ENCODE data around the gene SAT2. TPM values are rescaled to one million over a fixed set of nuclear protein-coding genes. Genes with fewer than 3 reads are reported as not detected.
"Not testable (repeated sequence)": the region's sequence is repeated elsewhere in the genome, so short reads cannot be mapped to it uniquely, and the experiment has no call there.

The SAT2 gene
- total RNA-seq, 2 experiments from 2014 or later = 36.2 to 37.9 TPM

DNA sequence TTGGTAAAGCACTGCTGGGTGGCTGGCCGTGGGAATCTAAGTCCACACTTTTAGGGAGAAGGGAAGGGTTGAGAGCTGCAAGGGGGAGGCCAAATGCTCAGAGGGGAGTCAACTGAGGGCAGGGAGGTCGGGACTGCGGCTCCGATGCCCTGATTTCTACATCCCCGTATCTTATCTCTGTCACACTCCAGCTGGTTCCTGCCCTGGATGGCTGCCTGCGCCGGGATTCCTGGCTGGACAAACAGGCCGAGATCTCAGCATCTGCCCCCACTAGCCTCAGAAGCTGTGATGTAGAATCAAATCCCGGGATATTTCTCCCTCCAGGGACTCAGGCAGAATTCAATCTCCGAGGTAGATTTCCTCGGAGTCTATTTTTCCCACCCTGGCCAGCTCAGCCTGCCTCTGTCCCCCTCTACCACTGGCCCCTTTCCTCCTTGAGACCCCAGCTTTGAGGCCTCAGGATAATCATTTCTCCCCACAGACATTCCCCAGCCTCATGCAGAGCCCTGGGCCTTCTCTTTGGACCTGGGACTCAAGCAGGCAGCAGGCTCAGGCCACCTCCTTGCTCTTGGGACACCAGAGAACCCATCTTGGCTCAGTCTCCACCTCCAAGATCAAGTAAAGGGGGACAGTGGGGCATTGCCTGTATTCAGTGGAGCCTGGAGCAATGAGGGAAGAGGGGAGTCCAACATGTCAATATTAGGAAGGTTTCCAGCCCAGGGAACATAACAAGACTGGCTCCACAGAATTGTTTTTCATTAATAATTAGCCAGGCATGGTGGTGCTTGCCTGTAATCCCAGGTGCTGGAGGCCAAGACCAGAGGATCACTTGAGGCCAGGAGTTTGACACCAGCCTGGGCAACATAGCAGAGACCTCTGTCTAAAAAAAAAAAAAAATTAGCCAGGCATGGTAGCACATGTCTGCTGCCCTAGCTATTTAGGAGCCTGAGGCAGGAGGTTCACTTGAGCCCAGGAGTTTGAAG lies 4.1 kb upstream of the SAT2 start:
- Mint-ChIP-seq H3K4me1 (peaks cover 10% of the 10 kb centered on the region), H3K27ac (no peak overlapping the region), H3K36me3 (ENCODE audit: low read depth) (no peaks in the 10 kb centered on the region), H3K9me3 (no peaks in the 10 kb centered on the region), H3K27me3 (no peaks in the 10 kb centered on the region), H3K4me3 (no peak overlapping the region)
- POLR2A ChIA-PET = interaction anchor here (1.3 to 6.4 kb wide), 3 partner anchors 16 to 214 kb away, joined by 3 to 57 read pairs (median 4); partner anchors contain the start of genes FXR2, TP53 and WRAP53
- no peak for DNase-seq
- CTCF ChIA-PET = interaction anchor here (0.8 to 5.0 kb wide), 11 partner anchors 10 to 99 kb away, joined by 3 to 50 read pairs (median 4); partner anchors contain the start of genes FXR2, TP53 and WRAP53

GRCh38 chr17:7629939-7630571 lies 2.4 kb upstream of the SAT2 start, which contains the start of gene SHBG:
TSS of gene SHBG (plus strand) at chr17:7630135. CDS start at chr17:7630173, 38 bp downstream.
- H3K27me3 Mint-ChIP-seq = no peaks in the 10 kb centered on the region
- ChIA-PET CTCF (interaction anchor here (0.7 to 1.0 kb wide), 2 partner anchors 56 to 58 kb away, joined by 3 to 4 read pairs; no protein-coding TSS in a partner anchor), POLR2A (interaction anchor here (0.8 to 6.4 kb wide), 2 partner anchors 16 to 57 kb away, joined by 4 to 57 read pairs; partner anchors contain the start of genes FXR2, TP53 and WRAP53)
- H3K27ac Mint-ChIP-seq = no peak within 1 kb of the TSS
- H3K4me3 Mint-ChIP-seq = no peak within 1 kb of the TSS
- peaks cover 3% of the 10 kb centered on the region for H3K36me3 Mint-ChIP-seq (ENCODE audit: low read depth)
- no peaks in the 10 kb centered on the region for H3K9me3 Mint-ChIP-seq
- H3K4me1 Mint-ChIP-seq = peaks cover 16% of the 10 kb centered on the region
- no peak for DNase-seq

DNA sequence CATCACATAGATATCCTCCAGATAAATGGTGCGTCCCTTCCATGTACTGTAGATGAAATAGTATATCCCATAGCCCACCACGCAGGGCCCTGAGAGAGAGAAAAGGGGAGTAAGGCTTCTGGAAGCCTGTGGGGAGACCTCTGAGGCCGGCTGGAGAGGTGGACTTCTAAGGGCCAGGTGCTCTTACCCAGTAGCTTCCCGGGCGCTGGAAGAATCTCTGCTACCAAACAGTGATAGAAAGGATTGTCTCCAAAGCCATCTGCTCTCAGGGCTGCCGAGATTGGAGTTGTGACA lies 718 bp downstream of the SAT2 start:
- H3K9me3 Mint-ChIP-seq = no peaks in the 10 kb centered on the region
- H3K36me3 Mint-ChIP-seq (ENCODE audit: low read depth) = peaks cover 3% of the 10 kb centered on the region
- peak overlapping the region; percentile 92 for H3K4me3 Mint-ChIP-seq
- no peaks in the 10 kb centered on the region for H3K27me3 Mint-ChIP-seq
- H3K4me1 Mint-ChIP-seq = peaks cover 14% of the 10 kb centered on the region
- CTCF ChIA-PET = interaction anchor here (1.5 to 2.4 kb wide), 4 partner anchors 9 to 61 kb away, joined by 3 to 25 read pairs (median 10); partner anchors contain the start of genes FXR2, TP53 and WRAP53
- H3K27ac Mint-ChIP-seq = no peak overlapping the region
- no peak for DNase-seq
- POLR2A ChIA-PET = interaction anchor here (1.4 to 4.5 kb wide), 4 partner anchors 12 to 216 kb away, joined by 3 to 63 read pairs (median 12); partner anchors contain the start of genes FXR2, MPDU1, TP53 and WRAP53

DNA sequence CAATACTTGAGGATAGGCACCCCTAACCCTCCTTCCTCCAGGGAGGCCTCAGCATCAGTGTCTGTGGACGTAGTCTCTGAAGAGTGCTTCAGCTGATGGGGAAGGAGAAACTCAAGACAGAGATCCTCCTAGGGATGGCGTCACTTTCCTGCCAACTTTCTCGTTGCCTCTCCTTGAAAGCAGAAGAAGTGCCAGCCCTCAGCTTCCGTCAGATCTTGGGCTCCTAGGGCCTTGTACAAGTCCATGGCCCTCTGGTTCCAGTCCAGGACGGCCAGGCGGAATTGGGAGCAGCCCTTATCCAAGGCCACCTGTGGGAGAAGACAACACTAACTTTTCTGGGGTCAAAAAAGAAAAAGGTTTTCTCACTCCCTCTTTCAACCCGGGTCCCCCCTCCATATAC lies 1.3 kb downstream of the SAT2 start:
- Mint-ChIP-seq H3K9me3 (no peaks in the 10 kb centered on the region), H3K4me3 (peak overlapping the region; percentile 92), H3K4me1 (peaks cover 14% of the 10 kb centered on the region), H3K27ac (no peak overlapping the region), H3K36me3 (ENCODE audit: low read depth) (peaks cover 3% of the 10 kb centered on the region), H3K27me3 (no peaks in the 10 kb centered on the region)
- no peak for DNase-seq
- ChIA-PET CTCF (interaction anchor here (2.4 kb wide), 1 partner anchor 11 kb away, joined by 14 read pairs; the partner anchor contains the start of gene FXR2), POLR2A (interaction anchor here (1.8 to 4.5 kb wide), 3 partner anchors 12 to 60 kb away, joined by 10 to 63 read pairs (median 13); partner anchors contain the start of genes FXR2, MPDU1, TP53 and WRAP53)

GRCh38 chr17:7625749-7626148 lies 1.9 kb downstream of the SAT2 start:
- H3K4me3 Mint-ChIP-seq; H3K27ac Mint-ChIP-seq; H3K36me3 Mint-ChIP-seq (ENCODE audit: low read depth); DNase-seq; H3K27me3 Mint-ChIP-seq; H3K9me3 Mint-ChIP-seq: not testable (repeated sequence)
- peaks cover 14% of the 10 kb centered on the region for H3K4me1 Mint-ChIP-seq
- ChIA-PET POLR2A (interaction anchor here (2.7 to 4.5 kb wide), 2 partner anchors 41 to 61 kb away, joined by 13 to 63 read pairs; partner anchors contain the start of genes MPDU1, TP53 and WRAP53), CTCF (interaction anchor here (2.4 kb wide), 1 partner anchor 11 kb away, joined by 14 read pairs; the partner anchor contains the start of gene FXR2)

DNA sequence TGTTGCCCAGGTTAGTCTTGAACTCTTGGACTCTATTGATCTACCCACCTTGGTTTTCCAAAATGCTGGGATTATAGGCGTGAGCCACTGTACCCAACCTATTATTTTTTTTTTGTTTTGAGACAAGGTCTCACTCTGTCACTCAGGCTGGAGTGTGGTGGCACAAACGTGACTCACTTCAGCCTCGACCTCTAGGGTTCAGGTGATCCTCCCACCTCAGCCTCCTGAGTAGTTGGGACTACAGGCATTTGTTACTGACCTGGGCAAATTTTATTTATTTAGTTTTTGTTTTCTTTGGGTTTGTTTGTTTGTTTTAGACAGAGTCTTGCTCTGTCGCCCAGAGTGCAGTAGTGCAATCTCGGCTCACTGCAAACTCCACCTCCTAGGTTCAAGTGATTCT lies 4.0 kb downstream of the SAT2 start:
- H3K36me3 Mint-ChIP-seq (ENCODE audit: low read depth) = peaks cover 3% of the 10 kb centered on the region
- CTCF ChIA-PET = interaction anchor here (1.2 kb wide), 1 partner anchor 9 kb away, joined by 5 read pairs; the partner anchor contains the start of gene FXR2
- no peaks in the 10 kb centered on the region for H3K9me3 Mint-ChIP-seq
- no peaks in the 10 kb centered on the region for H3K27me3 Mint-ChIP-seq
- peaks cover 14% of the 10 kb centered on the region for H3K4me1 Mint-ChIP-seq
- H3K27ac Mint-ChIP-seq = no peak overlapping the region
- H3K4me3 Mint-ChIP-seq = no peak overlapping the region
- DNase-seq = no peak
- POLR2A ChIA-PET = no interaction called here

DNA sequence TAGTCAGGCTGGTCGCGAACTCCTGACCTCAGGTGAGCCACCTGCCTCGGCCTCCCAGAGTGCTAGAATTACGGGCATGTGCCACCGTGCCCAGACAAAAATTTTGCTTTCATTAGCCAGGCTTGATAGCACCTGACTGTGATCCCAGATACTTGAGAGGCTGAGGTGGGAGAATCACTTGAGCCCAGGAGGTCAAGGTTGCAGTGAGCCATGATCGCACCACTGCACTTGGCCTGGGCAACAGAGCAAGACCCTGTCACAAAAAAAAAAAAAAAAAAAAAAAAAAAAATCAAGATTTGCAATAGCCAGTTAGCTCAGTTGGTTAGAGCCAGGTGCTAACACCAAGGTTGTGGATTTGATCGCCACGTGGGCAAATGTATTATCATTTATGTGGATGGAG lies 6.8 kb downstream of the SAT2 start:
- H3K27me3 Mint-ChIP-seq = no peaks in the 10 kb centered on the region
- no peaks in the 10 kb centered on the region for H3K36me3 Mint-ChIP-seq (ENCODE audit: low read depth)
- DNase-seq = no peak
- H3K27ac Mint-ChIP-seq = no peak overlapping the region
- CTCF ChIA-PET = interaction anchor here (0.6 kb wide), 2 partner anchors 52 to 575 kb away, joined by 3 to 5 read pairs; no protein-coding TSS in a partner anchor
- POLR2A ChIA-PET = interaction anchor here (1.6 kb wide), 1 partner anchor 66 kb away, joined by 3 read pairs; the partner anchor contains the start of gene TP53
- no peak overlapping the region for H3K4me3 Mint-ChIP-seq
- H3K9me3 Mint-ChIP-seq = no peaks in the 10 kb centered on the region
- H3K4me1 Mint-ChIP-seq = no peaks in the 10 kb centered on the region

- H3K27ac Mint-ChIP-seq = no peak overlapping the region
Observed at GRCh38 chr17:7618608-7619007, 9.0 kb downstream of the SAT2 start.

DNA sequence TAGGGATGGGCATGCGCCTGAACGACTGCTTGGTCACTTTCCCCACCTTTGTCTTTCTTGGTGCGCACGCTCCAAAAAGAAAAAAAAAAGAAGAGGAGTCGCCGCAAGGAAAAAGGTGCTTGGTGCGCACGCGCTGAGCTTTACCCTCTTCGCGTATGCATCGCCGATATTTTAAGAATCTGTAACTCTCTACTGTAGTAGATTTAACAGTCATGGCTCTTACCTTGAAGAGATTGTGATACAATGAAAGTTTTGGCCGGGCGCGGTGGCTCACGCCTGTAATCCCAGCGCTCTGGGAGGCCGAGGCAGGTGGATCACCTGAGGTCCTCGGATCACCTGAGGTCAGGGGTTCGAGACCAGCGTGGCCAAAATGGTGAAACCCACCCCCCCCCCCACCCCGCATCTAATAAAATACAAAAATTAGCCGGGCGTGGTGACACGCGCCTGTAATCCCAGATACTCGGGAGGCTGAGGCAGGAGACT lies 12.3 kb downstream of the SAT2 start:
- H3K27ac Mint-ChIP-seq = peak overlapping the region; percentile 82
- DNase-seq = no peak
- peaks cover 14% of the 10 kb centered on the region for H3K36me3 Mint-ChIP-seq (ENCODE audit: low read depth)
- no peaks in the 10 kb centered on the region for H3K27me3 Mint-ChIP-seq
- peaks cover 27% of the 10 kb centered on the region for H3K4me1 Mint-ChIP-seq
- ChIA-PET CTCF (interaction anchor here (0.7 to 5.1 kb wide), 20 partner anchors 9 to 478 kb away, joined by 3 to 56 read pairs (median 4); partner anchors contain the start of genes GABARAP, SAT2, SOX15 and TP53), POLR2A (interaction anchor here (0.6 to 4.8 kb wide), 12 partner anchors 12 to 680 kb away, joined by 3 to 62 read pairs (median 4); partner anchors contain the start of genes MPDU1, POLR2A, SAT2 and SLC25A35)
- no peaks in the 10 kb centered on the region for H3K9me3 Mint-ChIP-seq
- H3K4me3 Mint-ChIP-seq = peak overlapping the region; percentile 76

More at GRCh38 chr17:7618608-7619007, 9.0 kb downstream of the SAT2 start:
- DNase-seq = no peak
- Mint-ChIP-seq H3K27me3 (no peaks in the 10 kb centered on the region), H3K36me3 (ENCODE audit: low read depth) (peaks cover 2% of the 10 kb centered on the region), H3K9me3 (no peaks in the 10 kb centered on the region), H3K4me3 (no peak overlapping the region), H3K4me1 (peaks cover 5% of the 10 kb centered on the region)
- POLR2A ChIA-PET = no interaction called here
- CTCF ChIA-PET = interaction anchor here (1.1 to 1.8 kb wide), 2 partner anchors 9 to 29 kb away, joined by 4 to 5 read pairs; partner anchors contain the start of genes SAT2 and SOX15

GRCh38 chr17:7614425-7615264 lies 13.0 kb downstream of the SAT2 start, which contains the start of gene FXR2:
TSS of gene FXR2 (minus strand) at chr17:7614897. CDS start at chr17:7614532, 365 bp downstream.
- Mint-ChIP-seq H3K4me3 (peak within 1 kb of the TSS; percentile 89), H3K4me1 (peaks cover 27% of the 10 kb centered on the region), H3K27ac (peak within 1 kb of the TSS; percentile 82), H3K36me3 (ENCODE audit: low read depth) (peaks cover 14% of the 10 kb centered on the region), H3K27me3 (no peaks in the 10 kb centered on the region), H3K9me3 (no peaks in the 10 kb centered on the region)
- POLR2A ChIA-PET = interaction anchor here (0.6 to 4.8 kb wide), 17 partner anchors 9 to 681 kb away, joined by 3 to 62 read pairs (median 4); partner anchors contain the start of genes CD68, MPDU1, POLR2A and SAT2
- CTCF ChIA-PET = interaction anchor here (0.6 to 5.1 kb wide), 24 partner anchors 9 to 564 kb away, joined by 3 to 56 read pairs (median 3); partner anchors contain the start of genes GABARAP, SAT2, SOX15 and TMEM102
- peak; percentile 99 for DNase-seq
